Measurements from ENCODE around the gene ZSCAN5A. TPM values are rescaled to one million over a fixed set of nuclear protein-coding genes. Genes with fewer than 3 reads are reported as not detected.
"Not testable (repeated sequence)": the region's sequence is repeated elsewhere in the genome, so short reads cannot be mapped to it uniquely, and the experiment has no call there.

The ZSCAN5A gene
- total and polyA plus RNA-seq, 7 donors = 4.3 to 7.2 (median 5.4) TPM

- H3K27ac ChIP-seq = no peak overlapping the region
- no peak for DNase-seq
- intact Hi-C loops (cut with DNase I) = no loop called here
- no peaks in the 10 kb centered on the region for H3K9me3 ChIP-seq
- H3K36me3 ChIP-seq = no peaks in the 10 kb centered on the region
- H3K4me3 ChIP-seq = no peak overlapping the region
- TF ChIP-seq, protein P1, sequence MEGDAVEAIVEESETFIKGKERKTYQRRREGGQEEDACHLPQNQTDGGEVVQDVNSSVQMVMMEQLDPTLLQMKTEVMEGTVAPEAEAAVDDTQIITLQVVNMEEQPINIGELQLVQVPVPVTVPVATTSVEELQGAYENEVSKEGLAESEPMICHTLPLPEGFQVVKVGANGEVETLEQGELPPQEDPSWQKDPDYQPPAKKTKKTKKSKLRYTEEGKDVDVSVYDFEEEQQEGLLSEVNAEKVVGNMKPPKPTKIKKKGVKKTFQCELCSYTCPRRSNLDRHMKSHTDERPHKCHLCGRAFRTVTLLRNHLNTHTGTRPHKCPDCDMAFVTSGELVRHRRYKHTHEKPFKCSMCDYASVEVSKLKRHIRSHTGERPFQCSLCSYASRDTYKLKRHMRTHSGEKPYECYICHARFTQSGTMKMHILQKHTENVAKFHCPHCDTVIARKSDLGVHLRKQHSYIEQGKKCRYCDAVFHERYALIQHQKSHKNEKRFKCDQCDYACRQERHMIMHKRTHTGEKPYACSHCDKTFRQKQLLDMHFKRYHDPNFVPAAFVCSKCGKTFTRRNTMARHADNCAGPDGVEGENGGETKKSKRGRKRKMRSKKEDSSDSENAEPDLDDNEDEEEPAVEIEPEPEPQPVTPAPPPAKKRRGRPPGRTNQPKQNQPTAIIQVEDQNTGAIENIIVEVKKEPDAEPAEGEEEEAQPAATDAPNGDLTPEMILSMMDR (IDR thresholded peaks at IDR 0.05) = no peak
- TF ChIP-seq EP300 (IDR thresholded peaks at IDR 0.05) = no peak
- H3K27me3 ChIP-seq = peaks cover 0 to 7% (median 0%) of the 10 kb centered on the region in 3 donors
- WGBS, 2 donors = 76 to 78% methylated on average over 17 of the region's 17 CpGs
- no peaks in the 10 kb centered on the region for H3K4me1 ChIP-seq
Observed at GRCh38 chr19:56189785-56190184, 124.9 kb downstream of the ZSCAN5A start.

DNA sequence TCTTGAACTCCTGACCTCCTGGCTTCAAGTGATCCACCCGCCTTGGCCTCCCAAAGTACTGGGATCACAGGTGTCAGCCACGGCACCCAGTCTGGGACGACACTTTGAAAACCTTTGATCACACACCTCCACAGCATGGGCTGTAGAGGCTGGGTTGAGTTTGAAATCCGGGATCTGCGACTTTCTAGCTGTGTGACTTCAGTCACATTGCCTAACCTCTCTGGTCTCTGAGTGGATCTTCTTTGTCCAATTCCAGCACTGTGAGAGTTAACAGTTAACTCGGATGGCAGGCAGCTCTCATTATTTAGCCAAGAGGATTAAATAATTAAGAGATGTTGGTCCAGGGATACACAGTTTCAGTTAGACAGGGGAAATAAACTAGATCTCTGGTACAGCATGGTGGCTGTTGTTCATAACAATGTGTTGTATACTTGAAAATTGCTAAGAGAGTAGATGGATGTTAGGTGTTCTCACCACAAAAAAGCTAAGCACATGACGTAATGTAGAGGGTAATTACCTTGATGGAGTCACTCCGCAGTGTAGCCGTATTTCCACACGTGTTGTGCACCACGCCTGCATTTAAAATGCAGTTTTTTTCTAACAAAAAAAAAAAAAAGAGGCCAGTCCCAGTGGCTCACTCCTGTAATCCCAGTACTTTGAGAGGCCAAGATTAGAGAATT lies 136.9 kb downstream of the ZSCAN5A start:
- intact Hi-C loops (cut with DNase I) = loop anchor here (10.0 kb wide), 1 partner anchor 167 kb away; no protein-coding TSS in a partner anchor
- Histone ChIP-seq H3K4me3 (no peak overlapping the region), H3K9me3 (no peaks in the 10 kb centered on the region), H3K36me3 (no peaks in the 10 kb centered on the region), H3K27ac (no peak overlapping the region), H3K4me1 (no peaks in the 10 kb centered on the region), H3K27me3 (peaks cover 0 to 46% (median 6%) of the 10 kb centered on the region in 3 donors)
- TF ChIP-seq, protein P1 (IDR thresholded peaks at IDR 0.05) = no peak
- no peak for TF ChIP-seq POLR2A (IDR thresholded peaks at IDR 0.05)
- no peak for TF ChIP-seq POLR2AphosphoS5 (IDR thresholded peaks at IDR 0.05)
- no peak for TF ChIP-seq EP300 (IDR thresholded peaks at IDR 0.05)
- 41 to 57% methylated on average over 11 of the region's 11 CpGs for WGBS, 2 donors
- no peak for DNase-seq

DNA sequence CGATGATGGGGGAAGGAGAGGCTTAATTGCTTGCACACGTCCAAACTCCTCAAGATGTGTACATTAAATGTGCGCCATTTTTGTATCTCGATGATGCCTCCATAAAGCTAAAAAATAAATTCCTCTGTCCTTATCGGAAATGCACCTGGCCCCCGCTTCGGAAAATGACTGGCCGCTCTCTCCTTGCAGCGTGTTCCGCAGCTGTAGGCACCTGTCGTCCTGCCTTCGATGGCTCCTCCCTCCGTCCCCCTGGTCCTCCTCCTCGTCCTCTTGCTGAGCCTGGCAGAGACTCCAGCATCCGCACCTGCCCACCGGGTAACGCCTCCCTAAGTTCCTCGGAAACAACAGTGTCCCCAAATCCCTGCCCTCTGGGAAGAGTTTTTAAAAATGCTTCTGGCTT lies 137.8 kb downstream of the ZSCAN5A start:
- Histone ChIP-seq H3K36me3 (no peaks in the 10 kb centered on the region), H3K4me1 (no peaks in the 10 kb centered on the region), H3K27ac (no peak overlapping the region), H3K27me3 (peaks cover 0 to 43% (median 6%) of the 10 kb centered on the region in 3 donors), H3K9me3 (no peaks in the 10 kb centered on the region), H3K4me3 (no peak overlapping the region)
- no peak for TF ChIP-seq EP300 (IDR thresholded peaks at IDR 0.05)
- TF ChIP-seq POLR2AphosphoS5 (IDR thresholded peaks at IDR 0.05) = no peak
- TF ChIP-seq, protein P1 (IDR thresholded peaks at IDR 0.05) = no peak
- TF ChIP-seq POLR2A (IDR thresholded peaks at IDR 0.05) = no peak
- no peak for DNase-seq
- WGBS, 2 donors = 77 to 84% methylated on average over 18 of the region's 18 CpGs
- intact Hi-C loops (cut with DNase I) = loop anchor here (10.0 kb wide), 1 partner anchor 168 kb away; no protein-coding TSS in a partner anchor

- not testable (repeated sequence) for DNase-seq, H3K36me3 ChIP-seq, H3K4me1 ChIP-seq, H3K4me3 ChIP-seq, H3K9me3 ChIP-seq, H3K27ac ChIP-seq
- 50 to 76% methylated on average over 10 to 11 of the region's 11 CpGs for WGBS, 2 donors
- intact Hi-C loops (cut with DNase I) = loop anchor here (10.0 kb wide), 1 partner anchor 168 kb away; no protein-coding TSS in a partner anchor
- peaks cover 0 to 41% (median 6%) of the 10 kb centered on the region in 3 donors for H3K27me3 ChIP-seq
Observed at GRCh38 chr19:56176310-56176709, 138.3 kb downstream of the ZSCAN5A start.

GRCh38 chr19:56175861-56176307 lies 138.8 kb downstream of the ZSCAN5A start, which contains the start of gene GALP:
TSS of gene GALP (plus strand) at chr19:56176008. CDS start at chr19:56177109, 1,101 bp downstream.
- 39 to 61% methylated on average over 15 of the region's 15 CpGs for WGBS, 2 donors
- not testable (repeated sequence) for H3K36me3 ChIP-seq, H3K27ac ChIP-seq, H3K4me1 ChIP-seq, DNase-seq, H3K4me3 ChIP-seq, H3K9me3 ChIP-seq
- intact Hi-C loops (cut with DNase I) = loop anchor here (10.0 kb wide), 1 partner anchor 169 kb away; no protein-coding TSS in a partner anchor
- H3K27me3 ChIP-seq = peaks cover 0 to 41% (median 6%) of the 10 kb centered on the region in 3 donors
